Adipocyte (in vitro differentiated cells): ENCODE measurements around the gene FABP2.
"Not testable (repeated sequence)": the region's sequence is repeated elsewhere in the genome, so short reads cannot be mapped to it uniquely, and the experiment has no call there.

Experiments used
- DNase-seq: peaks from one replicate; pipeline ENCODE4 v3.0.0-alpha.2; 2015; ENCODE audit warnings: low read depth
- H3K27me3 ChIP-seq: replicated peaks from 2 replicates; pipeline ENCODE4 v1.7.0; 2013; ENCODE audit warnings: mild to moderate bottlenecking, low read length, moderate library complexity; ENCODE audit not compliant: control insufficient read depth, insufficient read depth
- H3K36me3 ChIP-seq: 2 replicates; pipeline ENCODE4 v1.7.0; 2013; ENCODE audit warnings: low read length, mild to moderate bottlenecking, moderate library complexity; ENCODE audit not compliant: control insufficient read depth, insufficient read depth, severe bottlenecking
- H3K4me1 ChIP-seq: 2 replicates; pipeline ENCODE4 v1.7.0; 2013; ENCODE audit warnings: mild to moderate bottlenecking, low read length, moderate library complexity; ENCODE audit not compliant: control insufficient read depth, insufficient read depth
- H3K4me3 ChIP-seq: 2 replicates; pipeline ENCODE4 v1.7.0; 2013; ENCODE audit warnings: mild to moderate bottlenecking, low read length, moderate library complexity
- H3K9ac ChIP-seq: 2 replicates; pipeline ENCODE4 v1.7.0; 2013; ENCODE audit warnings: mild to moderate bottlenecking, low read length, moderate library complexity
- H3K9me3 ChIP-seq: 2 replicates; pipeline ENCODE4 v1.7.0; 2013; ENCODE audit warnings: mild to moderate bottlenecking, low read length, moderate library complexity; ENCODE audit not compliant: control insufficient read depth

Gene FABP2

DNA sequence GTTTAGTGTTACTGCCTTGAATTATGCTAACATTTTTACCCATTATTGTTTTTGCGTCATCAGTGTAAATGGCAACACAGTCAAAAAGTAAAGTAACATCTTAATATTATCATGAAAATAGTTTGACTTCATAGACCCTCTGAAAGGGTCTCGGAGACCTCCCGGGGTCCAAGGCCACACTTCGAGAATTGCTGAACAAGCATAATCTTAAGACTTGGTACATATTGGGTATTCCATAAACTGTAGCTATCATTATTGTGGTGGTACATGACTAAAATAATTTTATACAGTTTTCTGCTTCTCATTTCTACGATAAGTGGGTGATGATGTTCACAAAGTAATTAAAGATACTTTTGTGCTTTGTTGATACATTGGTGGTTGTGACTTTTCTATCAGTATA is 32.6 kb downstream of the FABP2 start:
- no peak for DNase-seq
- no peaks in the 10 kb centered on the region for H3K9me3 ChIP-seq
- H3K4me1 ChIP-seq, result peaks cover 19% of the 10 kb centered on the region
- H3K36me3 ChIP-seq, result peaks cover 89% of the 10 kb centered on the region
- H3K27me3 ChIP-seq, result no peaks in the 10 kb centered on the region
- H3K4me3 ChIP-seq, result no peak overlapping the region
- H3K9ac ChIP-seq, result no peak overlapping the region

DNA sequence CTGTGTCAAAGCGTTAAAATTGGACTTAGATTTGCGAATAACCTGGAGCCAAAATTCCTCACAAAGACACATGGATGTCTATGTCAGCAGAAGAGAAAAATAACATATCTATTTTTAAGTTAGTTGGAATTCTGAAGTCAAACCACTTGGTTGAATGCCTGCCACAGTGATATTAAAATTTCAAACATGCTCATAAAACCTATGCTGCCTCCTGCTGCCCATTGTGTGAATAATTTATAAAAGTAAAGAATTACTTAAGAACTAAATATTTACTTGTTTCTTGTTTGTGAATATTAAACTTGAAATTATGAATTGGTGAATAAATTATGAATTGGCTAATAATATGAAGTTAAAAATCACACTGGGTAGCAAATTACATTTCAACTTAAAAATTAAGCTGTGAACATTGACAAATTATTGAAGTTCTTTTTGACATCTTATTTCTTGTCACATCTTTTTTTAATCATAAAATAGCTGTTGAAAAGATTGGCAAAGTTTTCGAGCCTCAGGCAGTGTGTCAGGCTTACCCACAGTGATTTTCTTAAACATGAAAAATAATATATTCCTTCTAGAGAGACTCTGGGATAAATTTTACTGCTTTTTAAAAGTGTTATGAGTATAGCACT is 35.4 kb downstream of the FABP2 start:
- Histone ChIP-seq H3K9ac (peak overlapping the region; percentile 73), H3K4me3 (no peak overlapping the region), H3K27me3 (no peaks in the 10 kb centered on the region), H3K9me3 (no peaks in the 10 kb centered on the region), H3K36me3 (peaks cover 80% of the 10 kb centered on the region), H3K4me1 (peaks cover 43% of the 10 kb centered on the region)
- DNase-seq, result peak; percentile 89

DNA sequence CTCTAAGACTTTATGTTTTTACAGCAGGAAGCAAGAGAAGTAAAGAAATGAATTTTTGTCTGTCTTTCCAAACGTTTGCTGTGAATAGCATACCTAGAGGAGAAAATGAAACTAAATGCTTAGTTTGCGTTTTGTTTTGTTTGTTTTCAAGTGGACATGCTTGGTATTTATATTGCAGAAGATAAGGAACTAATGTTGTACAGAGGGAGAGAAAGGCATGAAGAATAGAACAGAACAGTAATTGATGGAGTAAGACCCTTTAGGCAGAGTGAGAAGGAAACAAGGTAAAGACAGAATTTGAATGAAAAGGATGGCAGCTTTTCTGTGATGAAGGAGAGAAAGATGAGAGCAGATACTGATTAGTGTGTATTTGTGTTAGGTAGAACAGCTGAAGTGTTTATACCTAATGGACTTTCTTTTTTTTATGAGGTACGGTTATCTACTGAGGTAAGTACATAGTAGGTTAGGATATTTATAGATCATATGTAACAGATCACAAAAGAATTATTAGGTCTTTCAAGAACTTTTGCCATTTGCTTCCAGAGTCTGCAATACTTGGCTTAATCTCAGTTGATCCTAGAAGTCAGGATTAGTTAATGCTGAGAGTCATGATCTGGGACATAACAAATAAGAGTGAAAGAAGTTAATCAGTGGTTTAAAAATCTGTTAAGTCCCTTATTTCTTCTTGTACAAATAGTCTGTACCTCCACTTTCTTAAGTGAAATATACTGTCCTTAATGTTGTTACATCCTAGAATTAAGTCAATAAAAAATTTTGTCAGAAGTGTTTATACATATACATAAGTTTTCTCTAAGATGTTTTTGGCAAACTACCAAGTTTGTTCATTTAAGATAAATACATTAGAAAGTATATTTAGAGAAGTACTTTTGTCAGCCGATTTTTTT is 36.8 kb downstream of the FABP2 start:
- Histone ChIP-seq H3K9ac (peak overlapping the region; percentile 73), H3K4me1 (peaks cover 55% of the 10 kb centered on the region), H3K9me3 (no peaks in the 10 kb centered on the region), H3K4me3 (peak overlapping the region; percentile 64), H3K27me3 (no peaks in the 10 kb centered on the region), H3K36me3 (peaks cover 80% of the 10 kb centered on the region)
- DNase-seq, result peak; percentile 63

DNA sequence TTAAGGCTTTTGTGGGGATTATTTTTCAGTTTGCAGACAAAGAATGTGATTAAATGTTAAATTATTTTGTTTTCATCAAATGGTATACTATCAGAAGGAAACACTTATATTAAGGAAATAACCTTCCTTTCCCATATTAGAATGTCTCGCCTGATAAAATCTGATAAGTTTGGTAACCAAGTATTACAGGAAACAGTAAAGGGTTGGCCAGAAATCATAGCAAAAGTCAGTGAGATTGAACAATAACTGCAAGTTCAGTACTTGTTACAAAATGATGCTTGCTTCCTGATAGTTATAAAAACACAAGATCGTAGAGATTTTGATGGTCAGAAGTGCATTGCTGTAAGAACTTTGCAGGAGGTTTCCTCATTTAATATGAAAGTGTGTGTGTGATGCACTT is 40.5 kb downstream of the FABP2 start:
- peaks cover 55% of the 10 kb centered on the region for H3K36me3 ChIP-seq
- peaks cover 56% of the 10 kb centered on the region for H3K4me1 ChIP-seq
- no peaks in the 10 kb centered on the region for H3K9me3 ChIP-seq
- H3K4me3 ChIP-seq, result no peak overlapping the region
- no peak overlapping the region for H3K9ac ChIP-seq
- H3K27me3 ChIP-seq, result no peaks in the 10 kb centered on the region
- DNase-seq, result no peak

DNA sequence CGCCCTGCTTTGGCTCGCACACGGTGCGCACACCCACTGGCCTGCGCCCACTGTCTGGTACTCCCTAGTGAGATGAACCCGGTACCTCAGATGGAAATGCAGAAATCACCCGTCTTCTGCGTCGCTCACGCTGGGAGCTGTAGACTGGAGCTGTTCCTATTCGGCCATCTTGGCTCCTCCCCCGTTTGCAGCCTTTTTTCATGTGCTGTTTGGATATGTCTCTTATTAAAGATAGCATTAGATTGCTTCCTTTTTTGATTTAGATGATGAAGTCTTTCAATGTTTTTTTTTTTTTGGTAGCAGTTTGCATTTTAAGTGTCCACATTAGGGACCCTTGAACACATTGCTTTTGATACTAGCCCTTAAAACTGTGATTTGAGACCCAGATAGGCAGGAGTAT is 42.0 kb downstream of the FABP2 start:
- Histone ChIP-seq H3K4me1 (peaks cover 42% of the 10 kb centered on the region), H3K36me3 (peaks cover 45% of the 10 kb centered on the region)
- H3K9ac ChIP-seq, DNase-seq, H3K9me3 ChIP-seq, H3K27me3 ChIP-seq, H3K4me3 ChIP-seq: not testable (repeated sequence)

DNA sequence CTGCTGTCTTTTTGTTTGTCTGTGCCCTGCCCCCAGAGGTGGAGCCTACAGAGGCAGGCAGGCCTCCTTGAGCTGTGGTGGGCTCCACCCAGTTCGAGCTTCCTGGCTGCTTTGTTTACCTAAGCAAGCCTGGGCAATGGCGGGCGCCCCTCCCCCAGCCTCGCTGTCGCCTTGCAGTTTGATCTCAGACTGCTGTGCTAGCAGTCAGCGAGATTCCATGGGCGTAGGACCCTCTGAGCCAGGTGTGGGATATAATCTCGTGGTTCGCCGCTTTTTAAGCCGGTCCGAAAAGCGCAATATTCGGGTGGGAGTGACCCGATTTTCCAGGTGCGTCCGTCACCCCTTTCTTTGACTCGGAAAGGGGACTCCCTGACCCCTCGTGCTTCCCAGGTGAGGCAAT is 42.4 kb downstream of the FABP2 start:
- DNase-seq, H3K9ac ChIP-seq, H3K9me3 ChIP-seq, H3K4me3 ChIP-seq, H3K27me3 ChIP-seq: not testable (repeated sequence)
- H3K36me3 ChIP-seq, result peaks cover 41% of the 10 kb centered on the region
- H3K4me1 ChIP-seq, result peaks cover 38% of the 10 kb centered on the region

DNA sequence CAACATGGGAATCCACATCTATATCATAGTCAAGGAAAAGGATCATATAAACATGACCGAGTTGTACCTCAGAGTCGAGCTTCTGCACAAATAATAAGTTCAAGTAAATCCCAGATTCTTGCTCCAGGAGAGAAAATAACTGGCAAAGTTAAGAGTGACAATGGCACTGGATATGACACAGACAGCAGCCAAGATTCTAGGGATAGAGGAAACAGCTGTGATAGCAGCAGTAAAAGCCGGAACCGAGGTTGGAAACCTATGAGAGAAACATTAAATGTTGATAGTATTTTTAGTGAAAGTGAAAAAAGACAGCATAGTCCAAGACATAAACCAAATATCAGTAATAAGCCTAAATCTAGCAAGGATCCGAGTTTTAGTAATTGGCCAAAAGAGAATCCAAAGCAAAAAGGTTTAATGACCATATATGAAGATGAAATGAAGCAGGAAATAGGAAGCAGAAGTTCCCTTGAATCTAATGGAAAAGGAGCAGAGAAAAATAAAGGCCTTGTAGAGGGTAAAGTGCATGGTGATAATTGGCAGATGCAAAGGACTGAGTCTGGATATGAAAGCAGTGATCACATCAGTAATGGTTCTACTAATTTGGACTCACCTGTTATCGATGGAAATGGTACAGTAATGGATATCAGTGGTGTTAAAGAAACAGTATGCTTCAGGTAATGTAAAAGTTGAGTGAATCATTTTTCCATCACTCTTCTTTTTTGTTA is 50.4 kb downstream of the FABP2 start:
- H3K36me3 ChIP-seq, result peaks cover 69% of the 10 kb centered on the region
- no peak for DNase-seq
- H3K9ac ChIP-seq, result no peak overlapping the region
- H3K27me3 ChIP-seq, result no peaks in the 10 kb centered on the region
- H3K4me1 ChIP-seq, result peaks cover 7% of the 10 kb centered on the region
- H3K9me3 ChIP-seq, result no peaks in the 10 kb centered on the region
- H3K4me3 ChIP-seq, result no peak overlapping the region

DNA sequence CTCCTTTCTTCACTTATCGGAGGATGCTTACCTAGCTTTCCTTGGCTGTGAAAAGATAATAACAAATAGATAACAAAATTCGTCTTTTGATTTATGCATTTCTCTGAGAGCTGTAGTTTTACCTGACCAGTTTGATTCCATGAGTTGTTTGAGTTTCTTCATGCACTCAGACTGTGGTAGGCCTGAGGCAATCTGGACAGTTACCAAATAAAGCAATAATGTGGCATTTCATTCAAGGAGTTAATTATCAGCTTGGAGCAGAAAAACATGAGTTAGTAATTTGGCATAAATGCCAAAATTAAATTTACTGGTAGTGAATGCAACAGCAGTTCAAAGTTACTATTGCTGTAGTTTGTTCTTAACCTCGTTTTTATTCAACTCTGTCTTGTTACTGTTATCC is 53.5 kb downstream of the FABP2 start:
- Histone ChIP-seq H3K9ac (peak overlapping the region; percentile 15), H3K27me3 (no peaks in the 10 kb centered on the region), H3K4me1 (peaks cover 8% of the 10 kb centered on the region), H3K9me3 (no peaks in the 10 kb centered on the region), H3K36me3 (peaks cover 96% of the 10 kb centered on the region), H3K4me3 (no peak overlapping the region)
- peak; percentile 61 for DNase-seq
